ENCODE measurements around the gene GPR143. TPM values are rescaled to one million over a fixed set of nuclear protein-coding genes. Genes with fewer than 3 reads are reported as not detected.

GPR143 gene
- total RNA-seq, 1 experiment from 2014 or later, result 1.2 TPM

- CTCF ChIA-PET, result no interaction called here
- BruUV-seq (replicated peaks), result no TSS peak
- peak; percentile 17 for DNase-seq (ENCODE audit: low spot score)
- intact Hi-C loops (cut with micrococcal nuclease; ENCODE audit: unreplicated experiment), result no loop called here
- Histone ChIP-seq H3K27ac (ENCODE audit: low read depth, low read length, poor library complexity, severe bottlenecking) (no peak overlapping the region), H3K4me3 (ENCODE audit: low read depth, low read length, poor library complexity, severe bottlenecking) (no peak overlapping the region), H3K27me3 (replicated peaks; ENCODE audit: insufficient read depth, low read depth, low read length, poor library complexity) (no peaks in the 10 kb centered on the region), H3K36me3 (ENCODE audit: insufficient read depth, low read length, poor library complexity, severe bottlenecking) (no peaks in the 10 kb centered on the region), H3K9me3 (ENCODE audit: low read depth, low read length, poor library complexity, severe bottlenecking) (no peaks in the 10 kb centered on the region), H3K4me1 (ENCODE audit: insufficient read depth, low read length, poor library complexity, severe bottlenecking) (no peaks in the 10 kb centered on the region)
- POLR2A ChIA-PET (ENCODE audit: low non-redundant PET), result no interaction called here
- TF ChIP-seq CTCF (conservative IDR thresholded peaks at IDR 0.05; ENCODE audit: low read depth, low read length) (no peak), EZH2 (IDR thresholded peaks at IDR 0.05; ENCODE audit: borderline replicate concordance, low read depth, low read length, poor library complexity, severe bottlenecking) (no peak)
Measured at GRCh38 chrX:9737363-9737762, 28.3 kb downstream of the GPR143 start.

- no peaks in the 10 kb centered on the region for H3K36me3 ChIP-seq (ENCODE audit: insufficient read depth, low read length, poor library complexity, severe bottlenecking)
- no peaks in the 10 kb centered on the region for H3K4me1 ChIP-seq (ENCODE audit: insufficient read depth, low read length, poor library complexity, severe bottlenecking)
- H3K9me3 ChIP-seq (ENCODE audit: low read depth, low read length, poor library complexity, severe bottlenecking), result peaks cover 12% of the 10 kb centered on the region
- POLR2A ChIA-PET (ENCODE audit: low non-redundant PET), result no interaction called here
- H3K27ac ChIP-seq (ENCODE audit: low read depth, low read length, poor library complexity, severe bottlenecking), result no peak overlapping the region
- no TSS peak for BruUV-seq (replicated peaks)
- DNase-seq (ENCODE audit: low spot score), result no peak
- no peak overlapping the region for H3K4me3 ChIP-seq (ENCODE audit: low read depth, low read length, poor library complexity, severe bottlenecking)
- CTCF ChIA-PET, result no interaction called here
- no peaks in the 10 kb centered on the region for H3K27me3 ChIP-seq (replicated peaks; ENCODE audit: insufficient read depth, low read depth, low read length, poor library complexity)
- TF ChIP-seq EZH2 (IDR thresholded peaks at IDR 0.05; ENCODE audit: borderline replicate concordance, low read depth, low read length, poor library complexity, severe bottlenecking), result no peak
- TF ChIP-seq CTCF (conservative IDR thresholded peaks at IDR 0.05; ENCODE audit: low read depth, low read length), result no peak
- intact Hi-C loops (cut with micrococcal nuclease; ENCODE audit: unreplicated experiment), result no loop called here
Measured at GRCh38 chrX:9730752-9731151, 34.9 kb downstream of the GPR143 start.

GRCh38 chrX:9730078-9730477 is 35.6 kb downstream of the GPR143 start:
- no peaks in the 10 kb centered on the region for H3K4me1 ChIP-seq (ENCODE audit: insufficient read depth, low read length, poor library complexity, severe bottlenecking)
- no peak overlapping the region for H3K4me3 ChIP-seq (ENCODE audit: low read depth, low read length, poor library complexity, severe bottlenecking)
- intact Hi-C loops (cut with micrococcal nuclease; ENCODE audit: unreplicated experiment), result no loop called here
- no peak for DNase-seq (ENCODE audit: low spot score)
- no peaks in the 10 kb centered on the region for H3K36me3 ChIP-seq (ENCODE audit: insufficient read depth, low read length, poor library complexity, severe bottlenecking)
- H3K27ac ChIP-seq (ENCODE audit: low read depth, low read length, poor library complexity, severe bottlenecking), result no peak overlapping the region
- CTCF ChIA-PET, result no interaction called here
- peaks cover 12% of the 10 kb centered on the region for H3K9me3 ChIP-seq (ENCODE audit: low read depth, low read length, poor library complexity, severe bottlenecking)
- POLR2A ChIA-PET (ENCODE audit: low non-redundant PET), result no interaction called here
- TF ChIP-seq CTCF (conservative IDR thresholded peaks at IDR 0.05; ENCODE audit: low read depth, low read length) (no peak), EZH2 (IDR thresholded peaks at IDR 0.05; ENCODE audit: borderline replicate concordance, low read depth, low read length, poor library complexity, severe bottlenecking) (no peak)
- no peaks in the 10 kb centered on the region for H3K27me3 ChIP-seq (replicated peaks; ENCODE audit: insufficient read depth, low read depth, low read length, poor library complexity)
- BruUV-seq (replicated peaks), result no TSS peak

All from A673 (cell line).